GM19467 (cell line): Measurements from ENCODE around the gene MUC4.
"Not testable (repeated sequence)": the region's sequence is repeated elsewhere in the genome, so short reads cannot be mapped to it uniquely, and the experiment has no call there.

ENCODE experiments used
- ATAC-seq: cut with Tn5 transposase; IDR thresholded peaks from one replicate; pipeline ENCODE4 v1.9.1; 2021; ENCODE audit warnings: mild to moderate bottlenecking, moderate library complexity; ENCODE audit not compliant: unreplicated experiment

The MUC4 gene

DNA sequence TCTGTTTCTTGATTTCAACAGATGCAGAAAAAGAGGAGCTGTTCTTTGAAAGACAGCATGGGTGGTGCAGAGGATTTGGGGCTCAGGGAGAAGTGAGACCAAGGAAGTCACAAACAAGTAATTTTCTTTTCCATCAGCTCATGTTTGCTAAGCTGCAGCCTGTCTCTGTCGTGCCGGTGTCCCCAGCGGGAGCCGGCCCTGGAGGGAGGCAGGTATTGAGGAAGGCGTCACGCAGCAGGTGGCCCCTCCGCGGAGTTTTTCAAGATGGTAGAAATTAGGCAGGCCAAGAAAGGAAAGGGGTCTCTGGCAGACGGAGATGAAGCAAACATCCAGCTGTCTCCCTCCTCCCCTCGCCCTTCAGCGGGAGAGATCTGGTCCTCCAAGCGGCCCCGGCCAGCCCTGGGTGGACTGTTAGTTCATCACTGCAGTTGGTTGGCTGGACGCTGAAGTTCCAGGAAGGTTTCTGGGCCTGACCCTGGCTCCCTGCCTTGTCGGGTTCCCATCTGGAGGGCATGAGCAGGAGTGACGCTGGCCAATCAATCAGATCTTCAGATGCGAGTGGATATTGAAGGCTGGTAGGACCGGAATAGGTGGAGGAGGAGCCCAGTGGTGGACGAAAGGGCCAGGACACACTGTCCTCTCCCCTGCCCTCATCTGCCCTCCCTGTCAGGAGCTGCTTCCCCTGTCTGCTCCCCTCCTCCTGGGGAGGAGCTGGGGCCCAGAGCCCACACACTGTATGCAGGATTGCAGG lies 27.7 kb upstream of the MUC4 start:
- no peak for ATAC-seq

DNA sequence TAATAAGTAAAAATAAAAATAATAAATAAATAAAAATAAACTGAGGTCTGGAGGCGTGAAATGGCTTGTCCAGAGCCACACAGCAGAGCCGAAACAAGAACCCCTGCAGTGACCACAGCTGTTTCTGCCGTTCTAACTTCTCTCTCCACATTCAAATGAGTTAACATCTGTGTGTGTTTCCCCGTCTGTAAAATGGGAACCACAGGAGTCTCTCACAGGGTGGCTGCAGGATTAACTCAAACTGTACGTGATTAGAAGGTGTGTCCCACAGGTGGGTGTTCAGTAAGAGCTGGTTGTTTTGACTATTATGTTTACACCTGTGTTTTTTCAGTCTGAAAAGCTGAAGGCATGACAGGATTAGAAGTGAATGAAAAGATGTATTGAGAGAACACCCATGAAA lies 27.0 kb upstream of the MUC4 start:
- no peak for ATAC-seq

DNA sequence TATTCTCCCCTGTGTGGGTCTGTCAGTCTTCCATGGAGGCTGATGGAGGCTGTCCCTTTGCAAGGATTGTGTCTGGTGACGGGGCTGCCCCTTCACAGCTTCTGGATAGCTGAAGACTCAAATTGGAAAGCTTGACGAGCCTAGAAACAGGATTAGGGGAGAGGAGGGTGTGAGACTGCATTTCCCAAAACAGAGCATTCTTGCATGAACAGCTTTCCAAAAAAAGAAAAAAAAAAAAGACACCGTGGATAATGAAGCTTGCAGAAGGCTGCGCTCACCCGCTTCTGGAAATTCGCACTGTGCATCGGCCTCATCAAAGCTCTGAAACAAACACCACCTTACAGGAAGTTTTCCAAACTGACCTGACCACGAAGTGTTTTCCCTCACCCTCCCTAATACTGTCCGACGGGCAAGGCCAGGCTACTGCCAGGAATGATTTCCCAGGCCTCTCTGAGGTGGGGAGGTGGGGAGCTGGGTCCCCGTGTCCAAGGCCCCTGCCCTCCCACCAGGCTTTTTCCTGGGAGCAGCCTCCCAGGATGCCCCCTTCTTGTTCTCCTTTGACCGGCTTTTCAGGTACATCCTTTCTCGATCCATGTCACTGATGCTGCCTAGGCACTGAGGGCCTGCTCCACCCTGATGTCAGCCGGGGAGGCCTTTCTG lies 24.9 kb upstream of the MUC4 start:
- ATAC-seq, result no peak

DNA sequence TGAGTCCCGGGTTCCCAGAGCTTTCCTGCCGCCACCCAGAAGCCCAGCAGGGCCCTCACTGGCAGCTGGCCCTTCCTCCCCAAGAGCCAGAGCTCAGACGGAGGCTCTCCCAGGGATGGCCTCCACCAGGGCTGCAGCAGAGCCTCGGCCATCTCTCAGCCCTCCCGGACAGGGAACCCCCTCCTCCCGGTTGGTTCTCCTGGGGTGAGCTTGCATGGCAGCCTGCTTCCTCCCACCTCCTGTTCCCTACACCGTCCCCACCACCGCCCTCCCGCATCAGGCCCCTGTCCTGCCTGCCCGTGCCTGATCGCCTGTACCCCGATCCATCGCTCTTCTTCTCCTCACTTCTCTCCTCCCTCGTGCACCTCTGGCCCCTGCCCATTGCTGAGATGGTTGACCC lies 24.1 kb upstream of the MUC4 start:
- no peak for ATAC-seq

DNA sequence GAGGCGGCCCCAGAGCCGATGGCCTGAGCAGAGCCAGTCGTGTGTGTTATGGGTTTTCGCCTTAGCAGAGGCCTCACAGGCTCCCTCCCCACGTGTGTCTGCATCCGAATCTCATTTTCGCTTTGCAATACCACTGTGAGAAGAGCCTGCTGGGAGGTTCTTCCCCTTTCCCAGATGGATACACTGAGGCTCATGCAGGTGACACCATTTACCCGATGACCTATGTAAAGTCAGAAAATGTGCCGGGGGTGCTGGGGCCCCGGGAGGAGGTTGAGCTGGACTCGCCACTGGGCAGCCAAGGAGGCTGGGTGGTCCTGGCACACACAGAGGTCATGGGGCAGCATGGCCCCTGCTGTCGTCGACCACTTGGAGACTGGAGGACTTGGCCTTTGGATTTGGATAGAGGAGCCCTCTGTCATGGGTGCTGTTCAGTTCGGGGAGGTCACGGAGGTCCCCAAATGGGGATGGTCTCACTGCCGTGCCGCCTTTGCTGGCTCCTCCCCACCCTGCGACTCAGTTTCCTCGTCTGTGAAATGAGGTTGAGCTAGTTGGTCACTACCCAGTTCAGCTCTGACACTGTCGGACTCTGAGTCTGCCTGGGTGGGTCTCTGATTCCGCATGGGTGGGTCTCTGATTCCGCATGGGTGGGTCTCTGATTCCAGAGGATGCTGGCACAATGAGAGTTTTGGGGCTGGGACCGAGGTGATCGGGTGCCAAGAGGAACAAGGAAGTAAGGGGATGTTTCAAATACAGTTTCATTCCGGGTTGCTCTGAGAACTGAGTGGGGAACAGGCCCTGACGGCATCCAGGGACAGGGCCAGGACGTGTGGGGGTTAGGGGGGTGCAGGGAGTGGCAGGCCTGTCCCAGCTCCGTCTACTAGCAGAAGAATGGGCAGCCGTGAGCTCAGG lies 23.2 kb upstream of the MUC4 start:
- ATAC-seq, result no peak

DNA sequence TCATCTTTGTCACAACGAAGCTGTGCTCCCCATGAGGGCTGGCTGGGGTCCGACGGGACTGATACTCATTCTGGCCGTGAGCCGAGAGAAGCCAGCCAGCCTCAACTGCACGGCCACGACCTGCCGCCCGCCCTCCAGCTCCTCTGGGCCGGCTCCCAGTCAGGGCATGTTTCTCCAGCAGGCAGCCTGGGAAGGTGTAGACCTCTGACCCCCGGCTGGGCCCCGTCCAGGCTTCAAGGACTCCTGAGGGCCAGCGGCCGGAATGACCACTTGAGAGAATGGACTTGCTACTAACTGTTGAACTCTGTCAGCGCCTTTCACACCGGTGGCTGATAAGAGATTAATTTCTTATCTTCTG lies 18.1 kb upstream of the MUC4 start:
- no peak for ATAC-seq

DNA sequence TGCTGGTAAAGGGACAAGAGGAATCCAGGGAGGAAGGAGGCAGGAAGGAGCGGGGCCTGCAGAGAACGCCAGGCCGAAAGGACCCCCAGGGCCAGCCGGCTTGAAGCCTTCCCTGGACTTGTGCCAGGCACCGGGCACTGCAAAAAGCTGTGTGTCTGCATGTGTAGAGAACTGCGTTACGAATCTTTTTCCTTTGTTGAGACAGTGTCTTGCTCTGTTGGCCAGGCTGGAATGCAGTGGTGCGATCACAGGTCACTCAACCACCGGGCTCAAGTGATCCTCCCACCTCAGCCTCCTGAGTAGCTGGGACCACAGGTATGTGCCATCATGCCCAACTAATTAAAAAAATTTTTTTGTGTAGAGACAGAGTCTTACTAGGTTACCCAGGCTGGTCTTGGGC lies 17.0 kb upstream of the MUC4 start:
- ATAC-seq, result no peak

DNA sequence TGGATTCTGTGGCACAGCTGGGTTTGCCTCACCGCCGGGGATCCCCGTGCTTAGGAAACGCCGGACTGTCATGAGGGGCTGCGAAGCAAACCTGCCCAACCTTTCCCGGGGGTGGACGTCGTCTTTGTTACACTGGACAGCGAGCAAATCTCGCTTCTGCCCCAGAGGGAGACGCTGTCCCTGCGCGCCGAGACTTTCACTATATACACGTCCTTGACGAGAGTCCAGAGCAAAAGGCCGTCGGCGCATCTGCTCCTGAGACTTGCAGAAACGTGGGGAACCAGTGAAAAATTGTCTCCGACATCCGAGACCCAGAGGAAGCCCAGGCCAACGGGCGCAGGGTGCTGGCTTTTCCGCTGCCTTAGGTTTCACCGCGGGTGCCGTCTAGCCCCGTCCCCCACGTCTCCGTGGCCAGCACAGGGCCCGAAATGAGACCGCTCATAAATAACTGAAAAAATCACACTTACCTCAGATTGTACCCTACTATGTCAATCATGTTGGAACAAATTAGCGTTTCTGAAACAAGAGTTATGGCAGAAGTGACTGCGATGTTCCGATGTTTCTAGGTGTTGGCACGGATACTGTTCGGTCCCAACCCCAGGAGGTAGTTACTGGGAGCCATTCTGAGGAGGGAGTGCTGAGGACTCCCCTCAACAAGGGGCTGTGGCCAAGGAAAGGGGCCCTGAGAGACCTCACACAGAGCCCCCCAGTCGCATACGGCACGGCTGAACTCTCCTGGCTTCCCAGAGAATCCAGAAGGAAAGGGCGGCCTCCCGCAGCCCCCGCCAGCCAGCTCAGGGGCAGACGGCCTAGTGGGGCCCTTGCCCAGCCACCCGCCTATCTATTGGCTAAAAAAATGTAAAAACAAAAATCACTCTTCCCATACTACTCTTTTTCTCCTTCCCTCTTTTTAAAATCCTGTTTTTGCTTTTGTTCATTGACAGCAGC lies 14.4 kb upstream of the MUC4 start:
- ATAC-seq, result no peak

DNA sequence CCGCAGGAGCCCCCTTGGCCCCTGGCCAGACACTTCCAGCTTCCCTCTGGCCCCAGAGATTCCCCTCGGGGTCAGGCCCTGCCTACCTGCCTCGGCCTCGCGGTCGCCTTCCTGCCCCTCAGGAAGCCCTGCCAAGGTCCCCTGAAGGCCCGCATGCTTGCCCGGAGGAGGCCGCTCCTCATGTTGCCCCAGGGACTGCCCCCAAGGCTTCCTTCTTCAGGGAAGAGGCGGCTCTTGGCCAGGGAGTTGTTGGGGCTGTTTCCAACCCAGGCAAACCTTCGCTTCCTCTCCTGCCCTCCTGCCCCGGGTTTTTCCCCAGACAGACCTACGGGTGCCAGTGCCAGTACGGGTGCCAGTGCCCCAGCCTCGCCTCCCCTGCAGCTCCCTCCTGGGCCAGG lies 13.5 kb upstream of the MUC4 start:
- ATAC-seq, result no peak

DNA sequence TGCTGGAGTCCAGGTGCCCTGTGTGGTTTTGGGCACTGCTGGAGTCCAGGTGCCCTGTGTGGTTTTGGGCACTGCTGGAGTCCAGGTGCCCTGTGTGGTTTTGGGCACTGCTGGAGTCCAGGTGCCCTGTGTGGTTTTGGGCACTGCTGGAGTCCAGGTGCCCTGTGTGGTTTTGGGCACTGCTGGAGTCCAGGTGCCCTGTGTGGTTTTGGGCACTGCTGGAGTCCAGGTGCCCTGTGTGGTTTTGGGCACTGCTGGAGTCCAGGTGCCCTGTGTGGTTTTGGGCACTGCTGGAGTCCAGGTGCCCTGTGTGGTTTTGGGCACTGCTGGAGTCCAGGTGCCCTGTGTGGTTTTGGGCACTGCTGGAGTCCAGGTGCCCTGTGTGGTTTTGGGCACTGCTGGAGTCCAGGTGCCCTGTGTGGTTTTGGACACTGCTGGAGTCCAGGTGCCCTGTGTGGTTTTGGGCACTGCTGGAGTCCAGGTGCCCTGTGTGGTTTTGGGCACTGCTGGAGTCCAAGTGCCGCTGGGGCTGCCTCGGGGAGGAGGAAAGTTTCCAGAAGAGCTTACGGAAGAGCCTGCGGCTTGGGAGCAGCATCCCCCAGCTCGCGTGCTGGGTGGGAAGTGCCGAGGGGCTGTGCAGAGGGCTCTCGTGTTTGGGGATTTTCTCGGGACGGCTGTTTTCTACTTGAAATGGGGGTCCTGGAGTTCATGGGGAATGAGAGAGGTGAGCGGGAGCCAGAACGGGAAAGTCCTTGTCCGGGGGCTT lies 12.9 kb upstream of the MUC4 start:
- ATAC-seq, result not testable (repeated sequence)

DNA sequence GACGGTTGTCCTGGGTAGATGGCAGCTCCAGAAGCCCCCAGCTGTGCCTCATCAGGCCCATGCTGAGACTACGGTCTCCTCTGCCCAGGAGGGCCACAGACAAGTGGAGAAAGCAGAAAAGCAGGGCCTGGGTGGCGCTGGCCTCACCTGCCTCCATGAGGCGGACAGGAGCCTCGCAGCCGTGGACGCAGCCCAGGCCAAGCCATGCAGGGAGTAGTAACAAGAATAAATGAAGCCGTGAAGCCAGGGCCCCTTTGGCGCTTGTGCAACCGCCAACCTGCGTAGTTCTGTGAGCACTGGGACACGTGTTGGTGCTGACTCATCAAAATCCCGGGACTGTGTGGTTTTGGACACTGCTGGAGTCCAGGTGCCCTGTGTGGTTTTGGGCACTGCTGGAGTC lies 12.3 kb upstream of the MUC4 start:
- ATAC-seq, result no peak

DNA sequence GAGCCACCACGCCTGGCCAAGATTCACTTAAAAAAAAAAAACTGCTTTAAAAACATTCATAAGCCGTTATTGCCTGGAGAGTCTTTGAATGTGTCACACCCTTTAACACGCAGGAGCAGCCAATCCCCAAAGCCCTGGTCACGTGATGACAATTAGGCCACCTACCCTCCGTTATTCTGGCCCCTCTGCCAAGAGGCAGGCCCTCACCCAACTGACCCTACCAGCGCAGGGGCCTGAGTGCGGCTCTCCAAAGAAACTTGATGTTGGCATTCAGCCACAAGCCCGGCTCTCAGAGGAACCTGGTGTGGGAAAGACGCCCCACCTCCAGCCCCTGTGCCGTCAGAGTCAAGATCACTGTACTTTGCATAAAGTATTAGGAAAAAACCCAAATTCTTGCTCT lies 11.6 kb upstream of the MUC4 start:
- ATAC-seq, result no peak

DNA sequence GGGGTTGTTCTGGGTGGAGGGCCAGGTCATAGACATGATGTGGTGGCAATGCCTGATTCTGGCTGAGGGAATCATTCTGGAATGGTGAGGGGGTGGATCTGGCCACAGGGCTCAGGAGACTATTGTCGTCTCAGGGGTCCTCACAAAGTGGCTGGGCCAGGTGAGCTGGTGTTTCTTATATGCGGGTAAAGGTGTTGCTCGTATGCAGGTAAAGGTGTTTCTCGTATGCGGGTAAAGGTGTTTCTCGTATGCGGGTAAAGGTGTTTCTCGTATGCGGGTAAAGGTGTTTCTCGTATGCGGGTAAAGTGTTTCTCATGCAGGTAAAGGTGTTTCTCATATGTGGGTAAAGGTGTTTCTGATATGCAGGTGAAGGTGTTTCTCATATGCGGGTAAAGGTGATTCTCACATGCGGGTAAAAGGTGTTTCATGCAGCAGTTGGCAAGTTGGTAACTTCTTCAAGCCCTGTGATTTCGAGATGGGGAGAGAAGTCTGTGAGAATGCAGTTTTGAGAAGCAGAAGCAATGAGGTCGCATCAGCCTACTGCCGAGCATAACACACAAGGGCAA lies 10.5 kb upstream of the MUC4 start:
- no peak for ATAC-seq

DNA sequence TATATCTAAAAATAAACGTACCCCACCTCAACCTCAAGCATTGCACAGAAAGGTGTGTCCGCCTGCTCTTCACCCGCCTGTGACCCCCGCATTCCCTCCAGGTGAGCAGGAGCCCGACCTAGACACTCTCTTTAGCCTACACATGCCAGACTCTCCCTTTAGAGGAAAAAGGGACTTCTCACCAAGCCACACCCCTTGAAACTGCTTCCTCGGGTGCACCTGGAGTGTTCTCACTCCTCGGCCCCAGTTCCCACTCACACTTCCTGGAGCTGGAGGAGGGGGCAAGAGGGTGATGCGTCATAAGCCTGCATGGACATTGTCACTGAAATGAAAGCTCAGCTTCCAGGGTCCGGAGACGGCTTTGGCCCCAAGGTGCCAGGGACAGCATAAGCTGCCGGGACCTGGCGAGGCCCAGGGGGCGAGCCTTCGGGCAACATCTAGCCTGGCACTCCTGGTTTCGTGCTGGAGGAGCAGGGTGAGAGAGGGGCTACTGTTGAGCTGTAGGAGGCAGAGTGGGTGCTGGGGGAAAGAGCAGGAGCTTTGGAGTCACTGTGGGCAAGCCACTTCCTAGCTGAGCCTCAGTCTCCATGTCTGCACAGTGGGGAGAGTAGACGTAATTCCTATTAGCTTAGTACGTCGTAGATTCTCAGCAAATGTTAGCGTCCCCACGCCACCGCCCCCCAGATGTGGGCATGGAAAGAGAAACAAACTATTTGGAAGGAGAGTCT lies 9.8 kb upstream of the MUC4 start:
- no peak for ATAC-seq

DNA sequence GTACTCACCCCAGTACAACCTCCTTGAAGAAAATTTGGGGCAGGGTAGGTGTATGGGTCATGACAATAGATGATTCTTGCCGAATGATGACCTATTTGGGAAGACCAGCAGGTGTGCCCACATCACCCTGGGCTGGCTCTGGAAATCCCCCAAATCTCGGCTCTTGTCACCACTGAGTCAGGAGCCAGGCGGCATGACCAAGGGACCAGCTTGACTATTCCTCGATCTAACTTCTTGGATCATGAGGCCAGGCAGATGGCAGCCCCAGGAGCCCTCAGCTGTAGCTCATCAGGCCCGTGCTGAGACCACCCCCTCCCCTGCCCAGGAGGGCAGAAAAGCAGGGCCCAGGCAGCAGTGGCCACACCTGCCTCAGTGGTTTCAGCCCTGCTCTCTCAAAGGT lies 9.2 kb upstream of the MUC4 start:
- ATAC-seq, result no peak

DNA sequence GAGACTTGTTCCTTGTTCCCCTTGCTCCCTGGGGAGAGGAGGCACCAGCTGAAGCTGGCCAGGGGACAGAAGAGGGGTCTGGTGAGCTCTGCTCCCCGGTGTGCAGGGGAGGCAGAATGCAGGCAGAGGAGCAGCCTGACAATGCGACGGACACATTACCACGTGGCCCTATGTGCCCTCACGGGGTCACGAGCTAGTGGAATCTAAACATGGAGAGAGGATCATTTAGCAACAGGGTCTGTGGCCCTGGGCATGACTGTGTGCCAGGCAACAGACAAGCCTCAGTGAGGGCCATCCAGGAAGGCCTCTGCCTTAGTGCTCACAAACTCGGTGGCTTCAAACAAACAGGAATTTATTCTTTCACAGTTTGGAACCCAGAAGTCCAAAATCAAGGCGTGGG lies 8.5 kb upstream of the MUC4 start:
- ATAC-seq, result no peak

DNA sequence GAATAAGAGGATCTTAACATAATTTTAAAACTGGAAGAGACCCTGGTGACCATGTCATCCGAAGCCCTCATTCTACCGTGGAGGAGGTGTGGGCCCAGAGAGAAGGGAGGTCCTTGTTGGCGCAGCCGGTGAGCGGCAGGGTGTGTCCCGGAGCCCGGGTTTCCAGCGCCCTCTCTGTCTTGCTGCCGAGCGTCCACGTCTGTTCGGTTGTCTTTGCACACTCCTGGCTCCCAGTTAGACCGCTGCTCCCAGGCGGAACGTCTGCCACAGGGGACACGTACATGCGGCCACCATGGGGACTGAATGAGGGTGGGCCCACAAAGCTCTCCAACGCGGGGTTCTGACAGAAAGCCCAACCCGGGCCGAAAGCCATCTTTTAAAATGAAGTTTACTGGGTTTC lies 6.6 kb upstream of the MUC4 start:
- ATAC-seq, result no peak

DNA sequence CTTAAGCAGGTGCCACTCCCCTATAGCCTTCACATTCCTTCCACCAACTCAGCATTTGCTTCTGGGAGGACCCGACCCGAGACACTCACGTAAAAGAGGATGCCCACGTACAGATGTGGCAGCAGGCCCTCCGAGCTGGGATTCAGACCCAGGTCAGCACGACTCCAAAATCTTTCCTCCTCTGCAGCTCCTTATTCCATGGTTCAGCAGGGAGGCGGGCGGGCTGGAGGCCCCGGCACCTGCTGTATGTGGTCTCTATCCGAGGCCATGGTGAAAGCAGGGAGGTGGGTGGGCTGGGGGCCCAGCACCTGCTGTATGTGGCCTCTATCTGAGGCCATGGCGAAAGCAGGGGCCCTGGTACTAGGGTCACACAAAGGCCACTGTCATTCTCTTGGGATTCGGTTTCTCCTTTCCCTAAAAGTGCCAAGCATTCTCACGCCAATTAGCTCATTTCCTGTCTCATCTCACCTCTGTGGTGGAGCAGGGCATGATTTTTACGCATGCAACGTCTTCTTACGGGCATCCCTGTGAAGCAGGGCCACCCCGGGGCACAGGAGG lies 5.9 kb upstream of the MUC4 start:
- ATAC-seq, result no peak
